HepG2 (cell line): Measurements from ENCODE around the gene C4orf46.
"Not testable (repeated sequence)": the region's sequence is repeated elsewhere in the genome, so short reads cannot be mapped to it uniquely, and the experiment has no call there.

Experiments used
- ASH2L ChIP-seq: fragments of 300-600, 200-600 bp; sonication (generic); IDR thresholded peaks from 2 replicates; pipeline ENCODE4 v1.7.0; 2017; ENCODE audit warnings: low read depth, mild to moderate bottlenecking, moderate library complexity, mixed read lengths, low read length; ENCODE audit not compliant: insufficient read length
- CEBPB ChIP-seq: IDR thresholded peaks from 2 replicates; pipeline ENCODE4 v1.6.1; 2011; ENCODE audit warnings: low read depth, low read length, improper control_type of control experiment, borderline replicate concordance
- FOXC1 ChIP-seq: sonication (generic); formaldehyde crosslinking; IDR thresholded peaks from 2 replicates; pipeline ENCODE4 v1.8.0; 2022; ENCODE audit warnings: mild to moderate bottlenecking, missing genetic modification reagents, borderline replicate concordance
- MAFK ChIP-seq, 2 experiments: IDR thresholded peaks in 1 of 2; conservative IDR thresholded peaks in 1 of 2; 2 replicates each; pipeline ENCODE4 v1.6.1; 2011; ENCODE audit warnings: improper control_type of control experiment in 2 of 2, low read length in 2 of 2
- RAD21 ChIP-seq: fragments of 450-650 bp; formaldehyde crosslinking; IDR thresholded peaks from 2 replicates; pipeline ENCODE4 v1.5.0; 2020; ENCODE audit warnings: mild to moderate bottlenecking
- ZC3H4 ChIP-seq: sonication (generic); formaldehyde crosslinking; IDR thresholded peaks from 2 replicates; pipeline ENCODE4 v1.4.0; 2020; ENCODE audit warnings: missing genetic modification reagents, borderline replicate concordance
- ZNF567 ChIP-seq: sonication (generic); formaldehyde crosslinking; IDR thresholded peaks from 2 replicates; pipeline ENCODE4 v1.8.1; 2023; ENCODE audit warnings: mild to moderate bottlenecking, missing genetic modification reagents, borderline replicate concordance
- TF ChIP-seq, protein P1 (sequence below): sonication (generic); IDR thresholded peaks from 2 replicates; pipeline ENCODE4 v1.6.1; 2016; ENCODE audit warnings: low read depth, borderline replicate concordance

DNA sequence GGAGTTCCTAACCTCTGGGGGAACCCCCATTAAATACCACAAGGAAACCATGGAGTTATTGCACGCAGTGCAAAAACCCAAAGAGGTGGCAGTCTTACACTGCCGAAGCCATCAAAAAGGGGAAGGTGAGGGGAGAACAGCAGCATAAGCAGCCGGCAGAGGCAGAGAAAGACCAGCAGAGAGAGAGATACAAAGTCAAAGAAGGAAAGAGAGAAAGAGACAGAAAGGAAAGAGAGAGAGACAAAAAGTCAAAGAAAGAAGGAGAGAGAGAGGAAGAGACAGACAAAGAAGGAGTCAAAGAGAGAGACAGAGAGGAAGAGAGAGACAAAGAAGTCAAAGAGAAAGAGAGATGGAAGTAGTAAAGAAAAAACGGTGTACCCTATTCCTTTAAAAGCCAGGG is 8.4 kb downstream of the C4orf46 start:
- not testable (repeated sequence) for TF ChIP-seq ZNF567; ZC3H4 (CRISPR knock-in tag); CEBPB; ASH2L; RAD21; MAFK (conservative IDR thresholded peaks at IDR 0.05 in 1 of 2, IDR thresholded peaks at IDR 0.05 in 1 of 2; ENCODE audit: low read length in 2 of 2); FOXC1 (CRISPR knock-in tag)
- TF ChIP-seq, protein P1, sequence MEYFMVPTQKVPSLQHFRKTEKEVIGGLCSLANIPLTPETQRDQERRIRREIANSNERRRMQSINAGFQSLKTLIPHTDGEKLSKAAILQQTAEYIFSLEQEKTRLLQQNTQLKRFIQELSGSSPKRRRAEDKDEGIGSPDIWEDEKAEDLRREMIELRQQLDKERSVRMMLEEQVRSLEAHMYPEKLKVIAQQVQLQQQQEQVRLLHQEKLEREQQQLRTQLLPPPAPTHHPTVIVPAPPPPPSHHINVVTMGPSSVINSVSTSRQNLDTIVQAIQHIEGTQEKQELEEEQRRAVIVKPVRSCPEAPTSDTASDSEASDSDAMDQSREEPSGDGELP = not testable (repeated sequence)
